Glutamatergic neuron (in vitro differentiated cells): Measurements from ENCODE around the gene WDFY4. TPM values are rescaled to one million over a fixed set of nuclear protein-coding genes. Genes with fewer than 3 reads are reported as not detected.

Source experiments
- DNase-seq: peaks from one replicate; pipeline ENCODE4 v3.0.0; 2022
- H3K27ac Mint-ChIP-seq: one replicate; pipeline ENCODE4 v1.8.0; 2020; ENCODE audit warnings: mild to moderate bottlenecking, mixed read lengths, inconsistent platforms; ENCODE audit not compliant: unreplicated experiment
- H3K27me3 Mint-ChIP-seq: one replicate; pipeline ENCODE4 v1.8.0; 2020; ENCODE audit warnings: mild to moderate bottlenecking, moderate library complexity, mixed read lengths, inconsistent platforms; ENCODE audit not compliant: unreplicated experiment
- H3K36me3 Mint-ChIP-seq: one replicate; pipeline ENCODE4 v1.8.0; 2020; ENCODE audit warnings: mild to moderate bottlenecking, mixed read lengths, inconsistent platforms; ENCODE audit not compliant: unreplicated experiment
- H3K4me1 Mint-ChIP-seq: one replicate; pipeline ENCODE4 v1.8.0; 2020; ENCODE audit warnings: mild to moderate bottlenecking, low read depth, mixed read lengths, inconsistent platforms; ENCODE audit not compliant: unreplicated experiment
- H3K4me3 Mint-ChIP-seq: one replicate; pipeline ENCODE4 v1.8.0; 2020; ENCODE audit warnings: mild to moderate bottlenecking, mixed read lengths, inconsistent platforms; ENCODE audit not compliant: unreplicated experiment
- H3K9me3 Mint-ChIP-seq: one replicate; pipeline ENCODE4 v1.8.0; 2020; ENCODE audit warnings: mild to moderate bottlenecking, moderate library complexity, mixed read lengths, inconsistent platforms; ENCODE audit not compliant: unreplicated experiment
- total RNA-seq: library from RNA; stranded (reverse); fragmentation: NEBNext Ultra II Directional; extraction: Animal tissue kit (Norgen Biotek cat#: 25700); gene quantifications from one replicate; pipeline ENCODE4 v1.2.1, GENCODE V29; 2021; ENCODE audit not compliant: unreplicated experiment
- TF ChIP-seq, protein P1 (sequence below): fragments of 200-600 bp; sonication (generic); IDR thresholded peaks from one replicate; pipeline ENCODE4 v1.5.0; 2021; ENCODE audit not compliant: partially characterized antibody, unreplicated experiment

The WDFY4 gene
- total RNA-seq, 1 donor from 2014 or later = not detected

DNA sequence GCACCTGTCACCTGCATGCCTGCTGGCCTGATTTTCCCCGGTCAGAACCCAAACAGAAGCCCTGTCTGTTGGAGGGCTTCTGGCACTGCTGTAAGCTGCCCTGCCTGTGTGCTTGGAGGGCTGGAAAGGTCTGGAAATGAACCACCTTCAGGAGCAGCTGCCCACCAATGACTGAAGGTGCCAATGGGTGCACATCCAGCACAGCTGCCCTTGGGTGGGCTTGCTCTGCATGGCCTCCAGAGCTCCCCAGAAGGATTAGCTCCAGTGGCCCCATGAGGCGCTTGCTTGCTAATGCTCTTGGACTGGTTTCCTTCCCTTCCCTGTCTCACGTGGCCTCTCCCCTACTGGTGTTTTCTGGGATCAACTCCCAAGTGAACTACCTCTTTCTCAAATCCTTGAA is 43.2 kb downstream of the WDFY4 start:
- H3K9me3 Mint-ChIP-seq = peaks cover 2% of the 10 kb centered on the region
- peaks cover 4% of the 10 kb centered on the region for H3K27me3 Mint-ChIP-seq
- H3K4me3 Mint-ChIP-seq = no peak overlapping the region
- DNase-seq = no peak
- TF ChIP-seq, protein P1, sequence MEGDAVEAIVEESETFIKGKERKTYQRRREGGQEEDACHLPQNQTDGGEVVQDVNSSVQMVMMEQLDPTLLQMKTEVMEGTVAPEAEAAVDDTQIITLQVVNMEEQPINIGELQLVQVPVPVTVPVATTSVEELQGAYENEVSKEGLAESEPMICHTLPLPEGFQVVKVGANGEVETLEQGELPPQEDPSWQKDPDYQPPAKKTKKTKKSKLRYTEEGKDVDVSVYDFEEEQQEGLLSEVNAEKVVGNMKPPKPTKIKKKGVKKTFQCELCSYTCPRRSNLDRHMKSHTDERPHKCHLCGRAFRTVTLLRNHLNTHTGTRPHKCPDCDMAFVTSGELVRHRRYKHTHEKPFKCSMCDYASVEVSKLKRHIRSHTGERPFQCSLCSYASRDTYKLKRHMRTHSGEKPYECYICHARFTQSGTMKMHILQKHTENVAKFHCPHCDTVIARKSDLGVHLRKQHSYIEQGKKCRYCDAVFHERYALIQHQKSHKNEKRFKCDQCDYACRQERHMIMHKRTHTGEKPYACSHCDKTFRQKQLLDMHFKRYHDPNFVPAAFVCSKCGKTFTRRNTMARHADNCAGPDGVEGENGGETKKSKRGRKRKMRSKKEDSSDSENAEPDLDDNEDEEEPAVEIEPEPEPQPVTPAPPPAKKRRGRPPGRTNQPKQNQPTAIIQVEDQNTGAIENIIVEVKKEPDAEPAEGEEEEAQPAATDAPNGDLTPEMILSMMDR = no peak
- H3K27ac Mint-ChIP-seq = no peak overlapping the region
- no peaks in the 10 kb centered on the region for H3K4me1 Mint-ChIP-seq
- H3K36me3 Mint-ChIP-seq = no peaks in the 10 kb centered on the region

- H3K9me3 Mint-ChIP-seq = peaks cover 2% of the 10 kb centered on the region
- H3K27me3 Mint-ChIP-seq = peaks cover 4% of the 10 kb centered on the region
- H3K27ac Mint-ChIP-seq = no peak overlapping the region
- H3K4me3 Mint-ChIP-seq = no peak overlapping the region
- TF ChIP-seq, protein P1 = no peak
- no peaks in the 10 kb centered on the region for H3K36me3 Mint-ChIP-seq
- DNase-seq = no peak
- H3K4me1 Mint-ChIP-seq = no peaks in the 10 kb centered on the region
These were observed 44.5 kb downstream of the WDFY4 start for GRCh38 chr10:48729222-48729621.

DNA sequence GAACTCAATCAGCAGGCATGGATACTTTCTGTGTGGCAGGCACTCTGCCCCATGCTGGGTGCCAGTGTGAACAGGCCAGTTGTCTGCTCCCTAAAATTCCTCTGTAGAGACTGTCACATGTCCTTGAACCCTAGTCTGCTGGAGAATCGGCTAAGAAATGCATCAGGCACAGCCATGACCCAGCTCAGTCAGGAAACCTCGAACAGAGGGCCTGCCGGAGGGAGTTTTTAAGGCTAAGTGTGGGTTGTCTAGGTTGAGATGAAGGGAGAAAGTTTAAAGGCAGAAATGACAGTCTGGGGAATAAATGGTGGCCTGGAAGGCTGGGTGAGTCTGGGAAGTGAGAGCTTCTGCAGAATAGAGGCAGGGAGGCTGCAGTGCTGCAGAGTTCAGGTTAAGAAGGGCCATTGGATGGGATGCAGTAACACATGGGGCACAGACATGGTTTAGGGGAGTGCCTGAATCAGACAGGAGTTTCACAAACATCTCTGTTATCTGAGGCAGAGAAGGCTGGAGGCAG is 45.3 kb downstream of the WDFY4 start:
- H3K4me1 Mint-ChIP-seq = no peaks in the 10 kb centered on the region
- peaks cover 4% of the 10 kb centered on the region for H3K27me3 Mint-ChIP-seq
- no peak overlapping the region for H3K27ac Mint-ChIP-seq
- no peaks in the 10 kb centered on the region for H3K36me3 Mint-ChIP-seq
- TF ChIP-seq, protein P1 = no peak
- H3K9me3 Mint-ChIP-seq = peaks cover 2% of the 10 kb centered on the region
- H3K4me3 Mint-ChIP-seq = peak overlapping the region; percentile 13
- DNase-seq = no peak

DNA sequence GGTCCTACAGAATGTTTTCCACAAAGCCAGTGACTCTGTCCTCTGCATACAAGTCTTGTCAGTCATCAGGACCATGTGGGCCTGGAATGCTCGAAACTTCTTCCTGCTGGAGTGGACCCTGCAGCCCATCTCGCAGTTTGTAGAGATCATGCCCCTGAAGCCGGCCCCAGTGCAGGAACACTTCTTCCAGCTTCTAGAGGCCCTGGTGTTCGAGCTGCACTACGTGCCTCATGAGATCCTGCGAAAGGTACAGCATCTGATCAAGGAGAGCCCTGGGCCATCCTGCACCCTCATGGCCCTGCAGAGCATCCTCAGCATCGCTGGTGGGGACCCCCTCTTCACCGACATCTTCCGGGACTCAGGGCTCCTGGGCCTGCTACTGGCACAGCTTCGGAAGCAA is 46.5 kb downstream of the WDFY4 start:
- no peak for DNase-seq

GRCh38 chr10:48731654-48732053 is 47.0 kb downstream of the WDFY4 start:
- Mint-ChIP-seq H3K4me3 (no peak overlapping the region), H3K27ac (no peak overlapping the region), H3K36me3 (no peaks in the 10 kb centered on the region), H3K4me1 (no peaks in the 10 kb centered on the region), H3K27me3 (peaks cover 4% of the 10 kb centered on the region), H3K9me3 (peaks cover 2% of the 10 kb centered on the region)
- TF ChIP-seq, protein P1 = no peak
- no peak for DNase-seq

More for the DNA sequence above, 46.5 kb downstream of the WDFY4 start:
- TF ChIP-seq, protein P1 = no peak
- H3K36me3 Mint-ChIP-seq = no peaks in the 10 kb centered on the region
- H3K27me3 Mint-ChIP-seq = peaks cover 4% of the 10 kb centered on the region
- peaks cover 2% of the 10 kb centered on the region for H3K9me3 Mint-ChIP-seq
- H3K27ac Mint-ChIP-seq = no peak overlapping the region
- no peak overlapping the region for H3K4me3 Mint-ChIP-seq
- no peaks in the 10 kb centered on the region for H3K4me1 Mint-ChIP-seq
